ENCODE measurements around the gene PLCH1. TPM values are rescaled to one million over a fixed set of nuclear protein-coding genes. Genes with fewer than 3 reads are reported as not detected.

PLCH1 gene
- total and polyA plus RNA-seq, 2 of the 8 experiments (the other 6 are each of a cell fraction or from before 2014, with no cell fraction given): 5.8 to 17.2 TPM

DNA sequence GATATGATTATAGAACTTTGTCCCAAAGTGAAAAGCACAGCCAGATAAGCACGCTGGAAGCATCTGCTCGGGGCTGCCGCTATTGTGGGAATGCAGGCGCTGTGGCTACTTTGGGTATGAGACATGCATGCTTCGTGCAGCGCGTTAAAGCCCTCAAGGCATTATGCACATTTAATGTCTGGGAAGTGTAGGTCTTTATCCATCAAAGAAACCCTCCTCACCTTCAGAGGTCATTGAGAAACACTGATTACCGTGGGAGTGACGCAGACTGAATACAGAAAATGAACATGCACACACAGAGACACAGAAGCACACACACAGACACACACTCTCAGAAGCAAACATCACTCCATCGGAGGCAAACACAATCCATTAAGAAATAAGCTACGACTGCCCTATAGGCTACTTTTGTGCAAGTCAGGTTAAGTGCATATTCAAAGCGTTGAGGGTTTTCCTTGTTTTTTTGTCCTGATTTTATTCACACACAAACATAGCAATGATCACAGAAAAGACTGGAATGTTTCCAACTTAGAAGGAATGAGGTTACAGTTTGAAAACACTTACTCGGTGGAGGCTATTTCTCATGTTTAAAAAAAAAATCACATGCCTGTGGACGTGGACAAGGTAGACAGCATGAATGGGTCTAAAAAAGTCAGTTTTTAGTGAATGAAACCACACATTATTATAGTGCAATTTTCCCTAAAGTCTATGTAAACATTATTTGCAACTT is 68.5 kb downstream of the PLCH1 start (continued):
- TF ChIP-seq, protein P1, sequence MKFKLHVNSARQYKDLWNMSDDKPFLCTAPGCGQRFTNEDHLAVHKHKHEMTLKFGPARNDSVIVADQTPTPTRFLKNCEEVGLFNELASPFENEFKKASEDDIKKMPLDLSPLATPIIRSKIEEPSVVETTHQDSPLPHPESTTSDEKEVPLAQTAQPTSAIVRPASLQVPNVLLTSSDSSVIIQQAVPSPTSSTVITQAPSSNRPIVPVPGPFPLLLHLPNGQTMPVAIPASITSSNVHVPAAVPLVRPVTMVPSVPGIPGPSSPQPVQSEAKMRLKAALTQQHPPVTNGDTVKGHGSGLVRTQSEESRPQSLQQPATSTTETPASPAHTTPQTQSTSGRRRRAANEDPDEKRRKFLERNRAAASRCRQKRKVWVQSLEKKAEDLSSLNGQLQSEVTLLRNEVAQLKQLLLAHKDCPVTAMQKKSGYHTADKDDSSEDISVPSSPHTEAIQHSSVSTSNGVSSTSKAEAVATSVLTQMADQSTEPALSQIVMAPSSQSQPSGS (IDR thresholded peaks at IDR 0.05; ENCODE audit: low read length): no peak
- no peak for TF ChIP-seq POLR2AphosphoS5 (IDR thresholded peaks at IDR 0.05; ENCODE audit: low read depth, low read length)
- TF ChIP-seq, protein P2, sequence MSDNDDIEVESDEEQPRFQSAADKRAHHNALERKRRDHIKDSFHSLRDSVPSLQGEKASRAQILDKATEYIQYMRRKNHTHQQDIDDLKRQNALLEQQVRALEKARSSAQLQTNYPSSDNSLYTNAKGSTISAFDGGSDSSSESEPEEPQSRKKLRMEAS (IDR thresholded peaks at IDR 0.05): no peak

Measured in H1 (cell line).